Stimulated activated CD8-positive, alpha-beta memory T cell treated with anti-CD3 and anti-CD28 coated beads, Interleukin-2, amount 100 ng/mL, for 1 hour (primary cell): ENCODE results near the gene ALG14.
"Not testable (repeated sequence)": the region's sequence is repeated elsewhere in the genome, so short reads cannot be mapped to it uniquely, and the experiment has no call there.

Experiments used
- DNase-seq, 2 donors: peaks; one replicate each; pipeline ENCODE4 v3.0.0-alpha.2; 2020; ENCODE audit warnings: low read depth in 2 of 2

The ALG14 gene

GRCh38 chr1:95042286-95042685 lies 30.5 kb downstream of the ALG14 start:
- DNase-seq: no peak

GRCh38 chr1:95041491-95042165 lies 31.1 kb downstream of the ALG14 start:
- no peak for DNase-seq

GRCh38 chr1:95040032-95040525 lies 32.7 kb downstream of the ALG14 start:
- no peak for DNase-seq

- DNase-seq: no peak
Observed at GRCh38 chr1:95039360-95040031, 33.3 kb downstream of the ALG14 start.

GRCh38 chr1:95035536-95035935 lies 37.2 kb downstream of the ALG14 start:
- no peak for DNase-seq

GRCh38 chr1:95034506-95034905 lies 38.2 kb downstream of the ALG14 start:
- no peak for DNase-seq

GRCh38 chr1:95033843-95034242 lies 38.9 kb downstream of the ALG14 start:
- DNase-seq: no peak

GRCh38 chr1:95029532-95029931 lies 43.2 kb downstream of the ALG14 start:
- DNase-seq: no peak

- no peak for DNase-seq
Observed at GRCh38 chr1:95028954-95029353, 43.8 kb downstream of the ALG14 start.

- DNase-seq: no peak
Observed at GRCh38 chr1:95027046-95027445, 45.7 kb downstream of the ALG14 start.

- DNase-seq: no peak
Observed at GRCh38 chr1:95023399-95024043, 49.2 kb downstream of the ALG14 start.

- no peak for DNase-seq
Observed at GRCh38 chr1:95022644-95022926, 50.2 kb downstream of the ALG14 start.

GRCh38 chr1:95021805-95022643 lies 50.7 kb downstream of the ALG14 start:
- no peak for DNase-seq

- DNase-seq: no peak
Observed at GRCh38 chr1:95021119-95021518, 51.6 kb downstream of the ALG14 start.

GRCh38 chr1:95019466-95019865 lies 53.3 kb downstream of the ALG14 start:
- not testable (repeated sequence) for DNase-seq

GRCh38 chr1:95018602-95019369 lies 54.0 kb downstream of the ALG14 start:
- DNase-seq: no peak

- DNase-seq: no peak
Observed at GRCh38 chr1:95017775-95018174, 55.0 kb downstream of the ALG14 start.

- no peak for DNase-seq
Observed at GRCh38 chr1:95015076-95015475, 57.7 kb downstream of the ALG14 start.

GRCh38 chr1:95013950-95014574 lies 58.7 kb downstream of the ALG14 start:
- DNase-seq: no peak

- DNase-seq: no peak
Observed at GRCh38 chr1:95012389-95012788, 60.4 kb downstream of the ALG14 start.

- no peak for DNase-seq
Observed at GRCh38 chr1:95010158-95010557, 62.6 kb downstream of the ALG14 start.
